HG02588 (cell line): ENCODE data around the gene TTLL5.

ENCODE experiments used
- ATAC-seq: cut with Tn5 transposase; IDR thresholded peaks from one replicate; pipeline ENCODE4 v1.9.1; 2021; ENCODE audit warnings: mild to moderate bottlenecking, moderate library complexity; ENCODE audit not compliant: unreplicated experiment

TTLL5 gene

GRCh38 chr14:75697386-75697785 lies 36.3 kb downstream of the TTLL5 start:
- no peak for ATAC-seq

- no peak for ATAC-seq
These were observed 36.9 kb downstream of the TTLL5 start for GRCh38 chr14:75697918-75698317.

GRCh38 chr14:75699331-75699730 lies 38.3 kb downstream of the TTLL5 start:
- no peak for ATAC-seq

- no peak for ATAC-seq
These were observed 39.2 kb downstream of the TTLL5 start for GRCh38 chr14:75700295-75700694.

GRCh38 chr14:75702122-75702521 lies 41.1 kb downstream of the TTLL5 start:
- no peak for ATAC-seq

GRCh38 chr14:75702616-75703261 lies 41.7 kb downstream of the TTLL5 start:
- ATAC-seq = no peak

- no peak for ATAC-seq
These were observed 42.4 kb downstream of the TTLL5 start for GRCh38 chr14:75703467-75703866.

GRCh38 chr14:75705014-75705413 lies 44.0 kb downstream of the TTLL5 start:
- ATAC-seq = no peak

- ATAC-seq = no peak
These were observed 48.3 kb downstream of the TTLL5 start for GRCh38 chr14:75709207-75709812.

- ATAC-seq = no peak
These were observed 50.2 kb downstream of the TTLL5 start for GRCh38 chr14:75711105-75711795.

- no peak for ATAC-seq
These were observed 50.8 kb downstream of the TTLL5 start for GRCh38 chr14:75711796-75712211.

- ATAC-seq = no peak
These were observed 53.9 kb downstream of the TTLL5 start for GRCh38 chr14:75714991-75715390.

GRCh38 chr14:75715926-75716780 lies 55.1 kb downstream of the TTLL5 start:
- no peak for ATAC-seq

- ATAC-seq = no peak
These were observed 56.7 kb downstream of the TTLL5 start for GRCh38 chr14:75717729-75718128.

GRCh38 chr14:75718199-75718598 lies 57.2 kb downstream of the TTLL5 start:
- no peak for ATAC-seq

GRCh38 chr14:75720116-75720515 lies 59.1 kb downstream of the TTLL5 start:
- ATAC-seq = no peak

- ATAC-seq = no peak
These were observed 59.9 kb downstream of the TTLL5 start for GRCh38 chr14:75720842-75721498.

GRCh38 chr14:75723716-75724115 lies 62.7 kb downstream of the TTLL5 start:
- ATAC-seq = no peak

- no peak for ATAC-seq
These were observed 63.6 kb downstream of the TTLL5 start for GRCh38 chr14:75724414-75725204.

GRCh38 chr14:75725481-75725880 lies 64.4 kb downstream of the TTLL5 start:
- ATAC-seq = no peak
